GM12865 (cell line): ENCODE data around the gene ATAD3B.
"Not testable (repeated sequence)": the region's sequence is repeated elsewhere in the genome, so short reads cannot be mapped to it uniquely, and the experiment has no call there.

ENCODE experiments used
- DNase-seq: peaks from one replicate; pipeline ENCODE4 v3.0.0; 2010; ENCODE audit warnings: low read depth
- H3K4me3 ChIP-seq: 2 replicates; pipeline ENCODE4 v1.5.1; 2011; ENCODE audit warnings: mild to moderate bottlenecking, low read depth, low read length, control low read depth
- CTCF ChIP-seq: IDR thresholded peaks from 2 replicates; pipeline ENCODE4 v1.5.1; 2011; ENCODE audit warnings: low read length, control low read depth, low read depth, inconsistent platforms; ENCODE audit not compliant: insufficient read depth; ENCODE audit errors: missing control alignments

Gene ATAD3B

DNA sequence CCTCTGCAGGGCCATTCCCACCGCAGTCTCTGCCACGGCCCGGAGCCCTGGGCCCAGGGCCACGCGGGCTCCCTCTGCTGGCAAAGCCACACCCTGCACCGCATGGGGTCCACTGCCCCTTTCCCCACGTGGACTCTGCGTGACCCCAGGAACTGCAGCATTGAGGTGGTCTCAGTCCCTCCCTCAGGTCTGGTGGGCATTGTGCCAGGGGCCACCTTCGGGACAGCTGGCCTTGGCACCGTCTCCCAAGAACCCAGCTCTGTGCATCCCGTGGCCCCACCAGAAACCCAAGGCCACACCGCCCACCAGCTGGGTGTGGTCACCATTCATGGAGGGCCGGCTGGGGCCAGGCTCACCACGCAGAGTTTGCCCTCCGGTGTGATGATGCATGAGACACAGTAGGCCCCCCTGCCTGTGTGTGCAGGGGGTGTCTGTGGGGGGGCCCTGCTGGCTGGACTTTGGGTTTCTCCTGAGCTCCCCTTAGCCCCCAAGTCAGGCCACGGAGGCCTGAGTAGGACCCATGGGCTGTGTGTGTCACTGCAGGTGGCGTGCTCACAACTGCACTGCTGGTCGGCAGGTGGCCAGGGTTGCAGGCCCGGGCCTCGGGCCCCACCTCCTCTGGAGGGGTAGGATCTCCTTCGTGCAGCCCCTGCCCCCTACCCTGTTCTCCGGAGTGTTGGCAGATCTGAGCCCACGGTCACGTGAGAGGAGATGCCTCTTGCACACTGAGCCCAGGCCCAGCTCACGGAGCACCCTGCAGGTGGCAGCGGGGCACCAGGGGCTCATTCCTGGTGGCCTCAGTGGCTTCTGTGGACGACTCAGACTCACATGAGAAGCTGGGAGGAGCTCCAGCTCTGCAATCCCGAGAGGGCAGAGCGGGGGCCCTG lies 30.3 kb upstream of the ATAD3B start:
- peak; percentile 92 for TF ChIP-seq CTCF
- peak; percentile 60 for DNase-seq
- H3K4me3 ChIP-seq: no peak overlapping the region

DNA sequence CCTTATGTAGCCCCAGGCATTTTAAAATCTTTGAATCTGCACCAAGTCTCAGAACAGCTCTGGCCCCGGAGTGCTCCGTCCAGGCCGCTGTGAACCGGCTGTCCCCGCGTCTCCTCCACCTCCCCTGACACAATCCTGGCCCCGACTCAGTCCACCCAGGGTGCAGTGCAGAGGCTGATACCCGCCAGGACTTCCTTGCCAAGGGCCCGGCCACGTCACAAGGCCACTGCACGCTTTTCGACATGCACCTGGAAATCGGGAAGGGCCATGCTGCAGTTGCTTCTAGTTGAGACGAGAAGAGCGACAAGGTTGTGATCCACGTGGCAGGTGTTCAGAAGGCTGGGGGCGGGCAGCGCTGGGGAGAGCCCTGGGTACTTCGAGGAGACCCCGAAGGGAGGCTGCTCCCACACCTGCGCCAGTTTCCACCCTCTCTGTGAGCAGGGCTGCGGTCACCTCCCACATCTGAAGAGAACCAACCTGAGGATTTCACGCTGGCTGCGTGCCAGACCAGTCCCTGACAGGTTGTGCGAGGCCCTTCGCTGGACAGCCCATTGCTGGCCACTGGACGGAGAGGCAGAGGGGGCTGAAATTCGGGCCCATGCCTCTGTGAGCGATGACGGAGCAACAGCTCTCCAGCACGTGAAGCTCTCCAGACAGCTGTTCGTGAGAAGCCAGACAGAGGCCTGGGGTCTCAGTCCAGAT lies 29.3 kb upstream of the ATAD3B start:
- DNase-seq: no peak
- TF ChIP-seq CTCF: no peak
- H3K4me3 ChIP-seq: no peak overlapping the region

DNA sequence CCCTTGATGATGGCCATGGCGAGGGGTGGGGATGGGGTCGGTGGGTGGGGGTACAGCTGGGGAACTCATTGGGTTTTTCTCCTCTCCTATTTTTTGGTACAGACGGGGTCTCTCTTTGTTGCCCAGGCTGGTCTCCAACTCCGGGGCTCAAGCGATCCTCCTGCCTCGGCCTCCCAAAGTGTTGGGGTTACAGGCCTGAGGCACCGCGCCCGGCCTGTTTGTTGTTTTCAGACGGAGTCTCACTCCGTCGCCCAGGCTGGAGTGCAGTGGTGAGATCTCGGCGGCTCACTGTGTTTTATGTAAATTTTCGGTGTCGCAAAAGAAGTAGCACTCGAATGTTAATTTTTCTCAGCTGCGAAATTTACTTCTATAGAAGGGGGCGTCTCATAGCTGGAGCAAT lies 24.9 kb upstream of the ATAD3B start:
- H3K4me3 ChIP-seq, DNase-seq: not testable (repeated sequence)

GRCh38 chr1:1449099-1449739 lies 22.3 kb upstream of the ATAD3B start, which contains the start of gene ATAD3C:
Gene ATAD3C, plus strand, starts transcription at chr1:1449689. Its CDS starts 995 bp downstream, at chr1:1450684.
- TF ChIP-seq CTCF: no peak
- no peak within 1 kb of the TSS for H3K4me3 ChIP-seq
- no peak for DNase-seq

- H3K4me3 ChIP-seq, DNase-seq: not testable (repeated sequence)
These were observed 20.9 kb upstream of the ATAD3B start for GRCh38 chr1:1450616-1451015.

DNA sequence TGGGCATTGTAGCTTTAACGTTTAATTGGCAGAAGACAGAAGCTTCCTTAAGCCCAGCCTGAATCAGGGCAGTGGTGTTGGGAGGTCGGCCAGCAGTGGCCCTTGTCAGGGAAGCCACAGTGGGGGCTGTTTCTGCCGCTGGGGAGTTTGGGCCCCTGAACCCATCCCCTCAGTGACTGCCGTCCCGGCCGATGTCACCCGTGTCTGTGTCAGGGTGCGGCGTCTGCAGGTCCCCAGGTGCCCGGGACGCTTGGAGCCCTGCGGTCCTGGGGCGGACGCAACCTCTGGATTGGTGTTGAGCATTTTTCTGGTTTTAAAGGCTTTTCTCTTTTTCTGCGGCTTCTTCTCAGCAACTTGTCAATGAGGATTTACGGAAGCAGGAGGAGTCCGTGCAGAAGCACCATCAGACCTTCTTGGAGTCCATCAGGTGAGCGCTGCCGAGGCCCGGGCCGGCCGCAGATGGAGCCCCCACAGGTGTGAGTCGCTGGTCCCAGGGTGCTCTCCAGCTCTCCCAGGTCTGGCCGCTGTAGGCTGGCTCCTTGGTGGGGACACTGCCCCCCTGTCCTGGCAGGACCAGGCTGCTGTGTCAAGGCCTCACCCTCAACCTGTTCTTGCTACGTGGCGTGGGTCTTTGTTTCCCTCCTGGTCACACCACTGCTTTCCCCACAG lies 19.7 kb upstream of the ATAD3B start:
- DNase-seq: no peak
- no peak for TF ChIP-seq CTCF
- H3K4me3 ChIP-seq: no peak overlapping the region

DNA sequence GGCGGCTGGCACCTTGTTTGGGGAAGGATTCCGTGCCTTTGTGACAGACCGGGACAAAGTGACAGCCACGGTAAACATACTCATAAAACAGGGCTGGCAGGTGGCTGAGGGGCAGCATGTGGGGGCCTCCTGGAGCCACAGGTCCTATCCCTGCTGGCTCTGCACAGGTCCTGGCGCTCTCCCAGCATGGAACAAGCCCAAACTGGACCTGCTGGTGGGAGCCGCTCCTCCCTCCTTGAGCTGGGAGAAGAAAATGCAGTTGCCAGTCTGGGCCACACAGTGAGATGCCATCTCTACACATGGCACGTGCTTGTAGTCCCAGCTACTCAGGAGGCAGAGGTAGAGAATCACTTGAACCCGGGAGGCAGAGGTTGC lies 19.2 kb upstream of the ATAD3B start:
- not testable (repeated sequence) for DNase-seq, H3K4me3 ChIP-seq

GRCh38 chr1:1452882-1453281 lies 18.7 kb upstream of the ATAD3B start:
- DNase-seq: no peak
- no peak overlapping the region for H3K4me3 ChIP-seq
- no peak for TF ChIP-seq CTCF

- H3K4me3 ChIP-seq, DNase-seq: not testable (repeated sequence)
These were observed 17.1 kb upstream of the ATAD3B start for GRCh38 chr1:1454286-1455056.
